Choroid plexus epithelial cell (primary cell): Measurements from ENCODE around the gene SIGLEC5.
"Not testable (repeated sequence)": the region's sequence is repeated elsewhere in the genome, so short reads cannot be mapped to it uniquely, and the experiment has no call there.

Source experiments
- DNase-seq: peaks from one replicate; pipeline ENCODE4 v3.0.0-alpha.2; 2010; ENCODE audit warnings: low read depth
- H3K4me3 ChIP-seq: 2 replicates; pipeline ENCODE4 v1.5.1; 2011; ENCODE audit warnings: low read depth, mild to moderate bottlenecking, control low read depth, low read length, moderate library complexity
- CTCF ChIP-seq: conservative IDR thresholded peaks from 2 replicates; pipeline ENCODE4 v1.5.1; 2011; ENCODE audit warnings: low read depth, mild to moderate bottlenecking, control low read depth, inconsistent platforms, low read length, moderate library complexity

SIGLEC5 gene

DNA sequence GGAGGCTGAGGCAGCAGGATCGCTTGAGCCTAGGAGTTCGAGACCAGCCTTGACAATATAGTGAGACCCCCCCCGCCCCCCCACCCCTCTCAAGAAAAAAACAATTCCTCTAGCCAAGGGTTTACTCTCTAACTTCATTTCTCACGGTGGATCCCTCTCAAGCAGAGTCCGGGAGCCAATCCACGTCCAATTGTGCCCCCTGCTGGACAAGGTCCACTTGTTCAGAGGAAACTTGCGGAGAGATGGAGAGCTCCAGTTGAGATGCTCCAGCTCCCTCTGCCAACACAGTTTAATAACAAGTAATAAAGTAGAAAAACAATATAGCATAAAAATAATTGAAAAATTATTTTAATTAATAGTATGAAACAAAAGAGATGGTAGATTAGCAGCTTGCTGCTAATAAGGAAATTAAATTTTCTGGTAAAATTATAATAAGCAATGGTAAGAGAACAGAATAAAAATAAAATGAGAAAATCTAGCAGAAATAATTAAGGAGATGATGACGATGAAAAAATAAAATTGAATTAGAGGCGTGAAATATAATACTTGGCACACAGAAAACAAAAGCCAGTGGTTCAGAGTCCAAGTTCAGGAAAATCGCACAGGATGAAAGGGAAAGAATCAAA is 30.9 kb upstream of the SIGLEC5 start:
- peak; percentile 92 for DNase-seq
- no peak overlapping the region for H3K4me3 ChIP-seq

DNA sequence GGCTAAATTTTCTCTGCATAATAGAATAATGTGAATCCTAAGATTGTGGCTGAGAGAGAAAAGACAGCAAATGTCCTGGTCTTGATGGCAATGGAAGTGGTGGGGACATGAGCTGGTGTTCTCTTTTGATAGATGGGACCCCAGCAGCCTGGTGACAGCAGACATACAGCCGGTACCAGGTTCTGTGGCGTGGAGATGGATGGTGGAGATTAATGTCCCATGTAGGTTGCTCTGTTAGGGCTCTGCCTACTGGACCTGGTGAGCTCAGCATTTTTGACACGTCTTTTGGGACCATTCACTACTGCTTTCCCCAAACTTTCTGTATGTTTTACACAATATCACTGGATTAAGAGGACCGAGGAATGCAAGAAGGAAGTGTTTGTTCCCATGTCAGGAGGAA is 24.6 kb upstream of the SIGLEC5 start:
- peak; percentile 27 for TF ChIP-seq CTCF
- no peak overlapping the region for H3K4me3 ChIP-seq
- peak; percentile 6 for DNase-seq

More for the DNA sequence above, 30.9 kb upstream of the SIGLEC5 start:
- TF ChIP-seq CTCF: peak; percentile 85

DNA sequence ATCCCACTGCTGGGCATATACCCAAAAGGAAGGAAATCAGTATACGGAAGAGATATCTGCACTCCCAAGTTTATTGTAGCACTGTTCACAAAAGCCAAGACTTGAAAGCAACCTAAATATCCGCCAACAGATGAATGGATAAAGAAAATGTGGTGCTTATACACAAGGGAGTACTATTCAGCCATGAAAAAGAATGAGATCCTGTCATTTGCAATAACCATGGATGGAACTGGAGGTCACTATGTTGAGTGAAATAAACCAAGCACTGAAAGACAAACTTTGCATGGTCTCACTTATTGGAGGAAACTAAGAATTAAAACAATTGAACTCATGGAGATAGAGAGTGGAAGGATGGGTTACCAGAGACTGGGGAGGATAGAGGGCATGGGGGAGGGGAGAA is 23.0 kb upstream of the SIGLEC5 start:
- H3K4me3 ChIP-seq: no peak overlapping the region
- no peak for DNase-seq
- no peak for TF ChIP-seq CTCF

GRCh38 chr19:51652266-51652665 is 22.1 kb upstream of the SIGLEC5 start:
- DNase-seq: no peak
- no peak overlapping the region for H3K4me3 ChIP-seq
- no peak for TF ChIP-seq CTCF

GRCh38 chr19:51651216-51651846 is 21.1 kb upstream of the SIGLEC5 start:
- no peak for DNase-seq
- no peak overlapping the region for H3K4me3 ChIP-seq
- no peak for TF ChIP-seq CTCF

DNA sequence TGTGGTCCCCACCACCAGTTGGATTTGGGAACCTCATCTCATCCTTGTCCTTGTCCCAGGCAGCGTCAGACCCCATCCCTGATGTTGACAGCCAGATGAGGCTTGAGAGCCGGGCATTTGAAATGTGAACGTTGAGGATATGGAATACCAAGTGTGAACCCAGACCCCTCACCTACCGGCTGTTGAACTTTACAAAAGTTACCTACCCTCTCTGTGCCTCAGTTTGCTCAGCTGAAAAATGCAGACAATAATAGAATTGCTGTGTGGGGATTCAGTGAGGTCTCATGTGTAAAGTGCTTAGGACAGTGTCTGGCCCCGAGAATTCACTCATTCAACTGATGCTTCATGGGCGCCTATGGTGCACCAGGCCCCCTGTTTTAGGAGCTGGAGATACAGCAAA is 17.1 kb upstream of the SIGLEC5 start:
- H3K4me3 ChIP-seq: no peak overlapping the region
- TF ChIP-seq CTCF: no peak
- DNase-seq: no peak

GRCh38 chr19:51646730-51647129 is 16.5 kb upstream of the SIGLEC5 start, which contains the start of gene SIGLEC14:
Gene SIGLEC14, minus strand, starts transcription at chr19:51646825. Its CDS starts 66 bp downstream, at chr19:51646759.
- not testable (repeated sequence) for H3K4me3 ChIP-seq, DNase-seq
